IMR-90 (cell line): ENCODE results near the gene CALD1. TPM values are rescaled to one million over a fixed set of nuclear protein-coding genes. Genes with fewer than 3 reads are reported as not detected.
"Not testable (repeated sequence)": the region's sequence is repeated elsewhere in the genome, so short reads cannot be mapped to it uniquely, and the experiment has no call there.

ENCODE experiments used
- ATAC-seq: fragments of 200-7000 bp; cut with Tn5 transposase; 2 replicates; pipeline ENCODE4 v1.9.1; 2020; ENCODE audit warnings: low read depth, mild to moderate bottlenecking, moderate library complexity
- BruUV-seq: library from RNA; stranded (reverse); fragments of 400-500 nt; replicated peaks from 2 replicates; lab custom pipeline; 2021; lab: Mats Ljungman, UMichigan
- CTCF ChIA-PET: fragments of 300-600 bp; formaldehyde crosslinking; extraction: SDS; loops from one replicate; lab custom pipeline; 2021; ENCODE audit warnings: antibody characterized with exemption; lab: Yijun Ruan, JAX
- POLR2A ChIA-PET: fragments of 300-600 bp; sonication (Branson Sonifier 250); formaldehyde crosslinking; loops from one replicate; lab custom pipeline; 2022; ENCODE audit warnings: antibody characterized with exemption; ENCODE audit not compliant: unreplicated experiment; lab: Charles Lee
- DNase-seq: peaks from one replicate; pipeline ENCODE4 v3.0.0; 2013
- H2AFZ ChIP-seq: replicated peaks from 2 replicates; pipeline ENCODE3; 2013; ENCODE audit warnings: low read length, mild to moderate bottlenecking; ENCODE audit not compliant: poor library complexity
- H2AK5ac ChIP-seq: 2 replicates; pipeline ENCODE4 v1.6.1; 2013; ENCODE audit warnings: low read depth, low read length, inconsistent platforms
- H2AK9ac ChIP-seq: replicated peaks from 2 replicates; pipeline ENCODE3; 2013; ENCODE audit warnings: mild to moderate bottlenecking, low read depth, low read length, moderate library complexity; ENCODE audit not compliant: poor library complexity
- H2BK120ac ChIP-seq: 2 replicates; pipeline ENCODE4 v1.6.1; 2013; ENCODE audit warnings: low read depth, low read length, inconsistent platforms
- H2BK15ac ChIP-seq: 3 replicates; pipeline ENCODE4 v1.6.1; 2013; ENCODE audit warnings: low read depth, low read length, inconsistent platforms
- H2BK20ac ChIP-seq: 2 replicates; pipeline ENCODE4 v1.6.1; 2013; ENCODE audit warnings: low read depth, mild to moderate bottlenecking, inconsistent platforms, low read length, moderate library complexity
- H2BK5ac ChIP-seq: 2 replicates; pipeline ENCODE4 v1.6.1; 2013; ENCODE audit warnings: mild to moderate bottlenecking, low read depth, low read length, inconsistent platforms; ENCODE audit not compliant: poor library complexity, severe bottlenecking
- H3K14ac ChIP-seq: replicated peaks from 2 replicates; pipeline ENCODE4 v1.6.1; 2013; ENCODE audit warnings: low read depth, low read length, inconsistent platforms
- H3K18ac ChIP-seq: 2 replicates; pipeline ENCODE4 v1.6.1; 2013; ENCODE audit warnings: low read depth, low read length, control low read depth
- H3K23ac ChIP-seq: 2 replicates; pipeline ENCODE4 v1.6.1; 2013; ENCODE audit warnings: low read depth, low read length, inconsistent platforms
- H3K27ac ChIP-seq: 2 replicates; pipeline ENCODE4 v1.5.1; 2013; ENCODE audit warnings: mild to moderate bottlenecking, control low read depth, low read length; ENCODE audit not compliant: insufficient read depth
- H3K27me3 ChIP-seq: 2 replicates; pipeline ENCODE4 v1.6.1; 2013; ENCODE audit warnings: low read length; ENCODE audit not compliant: control insufficient read depth, insufficient read depth
- H3K36me3 ChIP-seq: 2 replicates; pipeline ENCODE4 v1.6.1; 2013; ENCODE audit warnings: low read length, mixed read lengths; ENCODE audit not compliant: control insufficient read depth, insufficient read depth
- H3K4ac ChIP-seq: 2 replicates; pipeline ENCODE4 v1.6.1; 2013; ENCODE audit warnings: low read depth, low read length, inconsistent platforms
- H3K4me1 ChIP-seq: 2 replicates; pipeline ENCODE4 v1.6.1; 2013; ENCODE audit warnings: low read length, mixed read lengths; ENCODE audit not compliant: control insufficient read depth, insufficient read depth
- H3K4me2 ChIP-seq: 2 replicates; pipeline ENCODE4 v1.6.1; 2013; ENCODE audit warnings: low read depth, mild to moderate bottlenecking, control low read depth, low read length, moderate library complexity
- H3K4me3 ChIP-seq: 2 replicates; pipeline ENCODE4 v1.5.1; 2013; ENCODE audit warnings: low read depth, mild to moderate bottlenecking, control low read depth, low read length, moderate library complexity; ENCODE audit not compliant: insufficient read depth
- H3K56ac ChIP-seq: 2 replicates; pipeline ENCODE4 v1.6.1; 2013; ENCODE audit warnings: low read length, inconsistent platforms; ENCODE audit not compliant: insufficient read depth; ENCODE audit errors: extremely low read depth
- H3K79me1 ChIP-seq, 2 experiments: 2 replicates each; pipeline ENCODE4 v1.6.1; 2013; ENCODE audit warnings: low read length in 2 of 2, inconsistent platforms in 1 of 2, low read depth in 1 of 2
- H3K9ac ChIP-seq: 2 replicates; pipeline ENCODE4 v1.6.1; 2013; ENCODE audit warnings: low read depth, low read length, control low read depth
- H3K9me1 ChIP-seq: 2 replicates; pipeline ENCODE4 v1.6.1; 2013; ENCODE audit warnings: low read length, inconsistent platforms; ENCODE audit not compliant: insufficient read depth
- H3K9me3 ChIP-seq: 2 replicates; pipeline ENCODE4 v1.6.1; 2013; ENCODE audit warnings: low read length; ENCODE audit not compliant: control insufficient read depth, insufficient read depth
- H4K20me1 ChIP-seq: 2 replicates; pipeline ENCODE4 v1.6.1; 2013; ENCODE audit warnings: low read length, inconsistent platforms; ENCODE audit not compliant: insufficient read depth
- H4K5ac ChIP-seq: 2 replicates; pipeline ENCODE4 v1.6.1; 2013; ENCODE audit warnings: mild to moderate bottlenecking, low read depth, low read length, control low read depth
- H4K8ac ChIP-seq, 2 experiments: 2 replicates each; pipeline ENCODE4 v1.6.1; 2013; ENCODE audit warnings: low read depth in 2 of 2, low read length in 2 of 2, control low read depth in 1 of 2, inconsistent platforms in 1 of 2
- H4K91ac ChIP-seq: 2 replicates; pipeline ENCODE4 v1.6.1; 2013; ENCODE audit warnings: low read depth, low read length, inconsistent platforms; ENCODE audit not compliant: insufficient read depth
- WGBS, 2 experiments: methylation state at CpG; one replicate each; pipeline versions ENCODE4 v1.1.5 to v1.1.7; 2013; ENCODE audit warnings: missing lambda C conversion rate in 2 of 2; ENCODE audit not compliant: insufficient read length in 1 of 2; ENCODE audit errors: extremely low coverage in 2 of 2; 5-methylcytosine and 5-hydroxymethylcytosine counted together
- dilution Hi-C: fragments of 300-500 bp; cut with HindIII; formaldehyde crosslinking; loops from one replicate; pipeline ENCODE4 v1.14.3; 2018; ENCODE audit warnings: low sequenced_read_pairs; ENCODE audit not compliant: unreplicated experiment
- in situ Hi-C: fragments of 300-500 bp; cut with MboI; formaldehyde crosslinking; loops from 3 replicates; pipeline ENCODE4 v1.14.3; 2019; ENCODE audit warnings: low sequenced_read_pairs, inconsistent platforms, mixed read lengths
- intact Hi-C: fragments of 100-400 bp; cut with micrococcal nuclease; formaldehyde crosslinking; loops from 2 replicates; pipeline ENCODE4 v1.10.0; 2022
- polyA plus RNA-seq, 3 experiments: library from polyadenylated mRNA; depleted of rRNA; stranded (reverse); fragments of >200 nt; gene quantifications; 2 replicates each; pipeline ENCODE4 v1.2.3, GENCODE V29; 2012; ENCODE audit warnings: low replicate concordance in 1 of 3
- total RNA-seq: library from RNA; depleted of rRNA; stranded (reverse); fragments of >200 nt; gene quantifications from 2 replicates; pipeline ENCODE4 v1.2.3, GENCODE V29; 2012

The CALD1 gene
- total and polyA plus RNA-seq, 2 of the 4 experiments (the other 2 are of a cell fraction): 375 to 487 TPM

DNA sequence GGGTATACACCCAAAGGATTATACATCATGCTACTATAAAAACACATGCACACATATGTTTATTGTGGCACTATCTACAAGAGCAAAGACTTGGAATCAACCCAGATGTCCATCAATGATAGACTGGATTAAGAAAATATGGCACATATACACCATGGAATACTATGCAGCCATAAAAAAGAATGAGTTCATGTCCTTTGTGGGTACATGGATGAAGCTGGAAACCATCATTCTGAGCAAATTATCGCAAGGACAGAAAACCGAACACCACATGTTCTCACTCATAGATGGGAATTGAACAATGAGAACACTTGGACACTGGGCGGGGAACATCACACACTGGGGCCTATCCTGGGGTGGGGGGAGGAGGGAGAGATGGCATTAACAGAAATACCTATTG lies 202.2 kb downstream of the CALD1 start:
- H3K27ac ChIP-seq, H3K27me3 ChIP-seq, H3K9me1 ChIP-seq, intact Hi-C loops, dilution Hi-C loops, H2BK15ac ChIP-seq, H3K14ac ChIP-seq, ATAC-seq, H4K5ac ChIP-seq, H3K9me3 ChIP-seq, H4K20me1 ChIP-seq, H3K56ac ChIP-seq, H3K4me2 ChIP-seq, H3K4me3 ChIP-seq, POLR2A ChIA-PET, H3K4me1 ChIP-seq, H2BK20ac ChIP-seq, H2BK120ac ChIP-seq, H4K91ac ChIP-seq, H4K8ac ChIP-seq, H3K79me1 ChIP-seq, H3K18ac ChIP-seq, H3K9ac ChIP-seq, DNase-seq, H3K23ac ChIP-seq, H3K4ac ChIP-seq, H3K36me3 ChIP-seq, BruUV-seq, H2AK9ac ChIP-seq, CTCF ChIA-PET, H2BK5ac ChIP-seq, H2AK5ac ChIP-seq, H2AFZ ChIP-seq: not testable (repeated sequence)
- in situ Hi-C loops: loop anchor here (10.0 kb wide), 1 partner anchor 183 kb away; no protein-coding TSS in a partner anchor
- no CpG with 5 or more reads among the region's 3 CpGs for WGBS, 2 experiments
